ENCODE results near the gene DCLRE1B.

DNA sequence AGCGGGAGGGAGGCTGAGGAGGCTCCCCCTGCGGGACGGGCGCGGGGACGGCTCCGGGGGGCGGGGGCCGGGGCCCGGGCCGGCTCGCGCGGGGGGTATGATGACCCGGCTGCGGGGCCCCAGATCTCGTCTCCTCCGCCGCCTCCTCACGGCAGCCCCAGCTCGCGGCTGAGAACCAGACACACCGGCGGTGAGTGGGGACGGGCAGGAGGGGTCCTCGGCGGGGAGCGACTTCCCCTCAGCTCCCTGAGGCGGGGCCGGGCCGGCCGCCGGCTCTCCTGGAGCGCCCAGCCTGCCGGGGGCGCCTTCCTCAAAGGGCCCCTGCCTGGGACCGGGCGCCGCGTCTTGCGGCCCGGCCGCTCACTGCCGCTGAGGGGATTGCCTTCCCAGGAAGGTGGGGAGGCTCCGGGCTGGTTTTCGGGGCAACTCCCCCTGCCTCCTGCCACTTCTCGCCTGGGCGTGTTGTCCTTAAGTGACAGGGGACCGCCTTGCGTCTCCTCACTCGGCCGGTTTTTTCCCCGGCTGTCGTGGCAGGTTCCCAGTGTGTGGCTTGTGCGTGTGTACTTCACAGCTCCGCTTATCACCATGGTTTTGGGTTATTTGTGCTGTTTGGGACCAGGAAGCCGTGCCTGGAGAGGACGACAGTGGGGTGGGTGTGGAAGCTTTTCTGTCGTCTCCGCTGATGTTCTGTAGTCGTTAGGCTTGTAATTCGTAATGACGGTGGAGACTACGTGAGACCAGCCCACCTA is 24.8 kb downstream of the DCLRE1B start:
- TF ChIP-seq EZH2 (IDR thresholded peaks at IDR 0.05; ENCODE audit: borderline replicate concordance, insufficient read depth, low read length, poor library complexity, severe bottlenecking) (no peak), EP300 (conservative IDR thresholded peaks at IDR 0.05; ENCODE audit: poor library complexity, severe bottlenecking) (no peak), POLR2AphosphoS5 (IDR thresholded peaks at IDR 0.05) (no peak), TAF1 (IDR thresholded peaks at IDR 0.05; ENCODE audit: low read depth) (no peak), MXI1 (conservative IDR thresholded peaks at IDR 0.05; ENCODE audit: poor library complexity, severe bottlenecking) (peak; percentile 10), RAD21 (conservative IDR thresholded peaks at IDR 0.05) (no peak)
- TF ChIP-seq, protein P1, sequence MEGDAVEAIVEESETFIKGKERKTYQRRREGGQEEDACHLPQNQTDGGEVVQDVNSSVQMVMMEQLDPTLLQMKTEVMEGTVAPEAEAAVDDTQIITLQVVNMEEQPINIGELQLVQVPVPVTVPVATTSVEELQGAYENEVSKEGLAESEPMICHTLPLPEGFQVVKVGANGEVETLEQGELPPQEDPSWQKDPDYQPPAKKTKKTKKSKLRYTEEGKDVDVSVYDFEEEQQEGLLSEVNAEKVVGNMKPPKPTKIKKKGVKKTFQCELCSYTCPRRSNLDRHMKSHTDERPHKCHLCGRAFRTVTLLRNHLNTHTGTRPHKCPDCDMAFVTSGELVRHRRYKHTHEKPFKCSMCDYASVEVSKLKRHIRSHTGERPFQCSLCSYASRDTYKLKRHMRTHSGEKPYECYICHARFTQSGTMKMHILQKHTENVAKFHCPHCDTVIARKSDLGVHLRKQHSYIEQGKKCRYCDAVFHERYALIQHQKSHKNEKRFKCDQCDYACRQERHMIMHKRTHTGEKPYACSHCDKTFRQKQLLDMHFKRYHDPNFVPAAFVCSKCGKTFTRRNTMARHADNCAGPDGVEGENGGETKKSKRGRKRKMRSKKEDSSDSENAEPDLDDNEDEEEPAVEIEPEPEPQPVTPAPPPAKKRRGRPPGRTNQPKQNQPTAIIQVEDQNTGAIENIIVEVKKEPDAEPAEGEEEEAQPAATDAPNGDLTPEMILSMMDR (IDR thresholded peaks at IDR 0.05; ENCODE audit: poor library complexity, severe bottlenecking), result no peak
- TF ChIP-seq, protein P2, sequence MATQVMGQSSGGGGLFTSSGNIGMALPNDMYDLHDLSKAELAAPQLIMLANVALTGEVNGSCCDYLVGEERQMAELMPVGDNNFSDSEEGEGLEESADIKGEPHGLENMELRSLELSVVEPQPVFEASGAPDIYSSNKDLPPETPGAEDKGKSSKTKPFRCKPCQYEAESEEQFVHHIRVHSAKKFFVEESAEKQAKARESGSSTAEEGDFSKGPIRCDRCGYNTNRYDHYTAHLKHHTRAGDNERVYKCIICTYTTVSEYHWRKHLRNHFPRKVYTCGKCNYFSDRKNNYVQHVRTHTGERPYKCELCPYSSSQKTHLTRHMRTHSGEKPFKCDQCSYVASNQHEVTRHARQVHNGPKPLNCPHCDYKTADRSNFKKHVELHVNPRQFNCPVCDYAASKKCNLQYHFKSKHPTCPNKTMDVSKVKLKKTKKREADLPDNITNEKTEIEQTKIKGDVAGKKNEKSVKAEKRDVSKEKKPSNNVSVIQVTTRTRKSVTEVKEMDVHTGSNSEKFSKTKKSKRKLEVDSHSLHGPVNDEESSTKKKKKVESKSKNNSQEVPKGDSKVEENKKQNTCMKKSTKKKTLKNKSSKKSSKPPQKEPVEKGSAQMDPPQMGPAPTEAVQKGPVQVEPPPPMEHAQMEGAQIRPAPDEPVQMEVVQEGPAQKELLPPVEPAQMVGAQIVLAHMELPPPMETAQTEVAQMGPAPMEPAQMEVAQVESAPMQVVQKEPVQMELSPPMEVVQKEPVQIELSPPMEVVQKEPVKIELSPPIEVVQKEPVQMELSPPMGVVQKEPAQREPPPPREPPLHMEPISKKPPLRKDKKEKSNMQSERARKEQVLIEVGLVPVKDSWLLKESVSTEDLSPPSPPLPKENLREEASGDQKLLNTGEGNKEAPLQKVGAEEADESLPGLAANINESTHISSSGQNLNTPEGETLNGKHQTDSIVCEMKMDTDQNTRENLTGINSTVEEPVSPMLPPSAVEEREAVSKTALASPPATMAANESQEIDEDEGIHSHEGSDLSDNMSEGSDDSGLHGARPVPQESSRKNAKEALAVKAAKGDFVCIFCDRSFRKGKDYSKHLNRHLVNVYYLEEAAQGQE (IDR thresholded peaks at IDR 0.05; ENCODE audit: borderline replicate concordance), result no peak
